ENCODE results near the gene JPT2. TPM values are rescaled to one million over a fixed set of nuclear protein-coding genes. Genes with fewer than 3 reads are reported as not detected.
A peak's percentile ranks its signal among the peaks of the same experiment; 100 is the strongest.

Gene JPT2, protein sequence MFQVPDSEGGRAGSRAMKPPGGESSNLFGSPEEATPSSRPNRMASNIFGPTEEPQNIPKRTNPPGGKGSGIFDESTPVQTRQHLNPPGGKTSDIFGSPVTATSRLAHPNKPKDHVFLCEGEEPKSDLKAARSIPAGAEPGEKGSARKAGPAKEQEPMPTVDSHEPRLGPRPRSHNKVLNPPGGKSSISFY
- polyA plus RNA-seq (2012; ENCODE audit: low read depth, missing spikeins), result 43.7 TPM

DNA sequence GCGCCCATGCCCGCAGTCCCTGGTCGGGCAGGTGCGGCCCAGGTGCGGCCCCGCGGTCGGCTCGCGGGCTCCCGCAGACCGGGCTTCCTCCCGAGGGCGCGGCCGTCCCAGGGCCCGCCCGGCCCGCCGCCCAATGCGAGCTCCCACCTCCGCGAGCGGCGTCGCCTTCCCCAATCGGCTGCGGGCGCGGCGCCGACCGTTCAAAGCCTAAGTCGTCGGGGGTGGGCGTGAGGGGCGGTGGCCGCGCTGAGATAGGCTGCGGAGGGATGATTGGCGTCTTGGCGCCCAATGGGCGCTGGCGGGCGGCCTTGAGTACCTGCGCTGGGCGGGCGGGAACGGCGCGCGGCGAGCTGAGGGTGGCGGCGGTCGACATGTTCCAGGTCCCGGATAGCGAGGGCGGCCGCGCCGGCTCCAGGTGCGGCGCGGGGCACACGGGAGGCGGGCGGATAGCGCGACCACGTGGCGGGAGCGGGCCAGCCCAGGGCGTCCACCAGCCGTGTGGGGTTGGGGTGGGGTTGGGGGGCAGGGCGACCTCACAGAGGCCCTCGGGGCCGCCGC lies at the start of gene JPT2:
TSS of gene JPT2 (plus strand) at position 338 of the 558 bp plus-strand sequence. CDS start at position 372, 34 bp downstream.
- TF ChIP-seq POU2F2 (IDR thresholded peaks at IDR 0.05; ENCODE audit: low read depth, low read length), result no peak
- TF ChIP-seq TAF1 (IDR thresholded peaks at IDR 0.05; ENCODE audit: low read depth, low read length), result 0 out of 2 replicates have a peak, but pooled peaks have one; percentile 43
- FAIRE-seq (peak; percentile 99), DNase-seq (ENCODE audit: insufficient read length, low spot score) (peak; percentile 99)

DNA sequence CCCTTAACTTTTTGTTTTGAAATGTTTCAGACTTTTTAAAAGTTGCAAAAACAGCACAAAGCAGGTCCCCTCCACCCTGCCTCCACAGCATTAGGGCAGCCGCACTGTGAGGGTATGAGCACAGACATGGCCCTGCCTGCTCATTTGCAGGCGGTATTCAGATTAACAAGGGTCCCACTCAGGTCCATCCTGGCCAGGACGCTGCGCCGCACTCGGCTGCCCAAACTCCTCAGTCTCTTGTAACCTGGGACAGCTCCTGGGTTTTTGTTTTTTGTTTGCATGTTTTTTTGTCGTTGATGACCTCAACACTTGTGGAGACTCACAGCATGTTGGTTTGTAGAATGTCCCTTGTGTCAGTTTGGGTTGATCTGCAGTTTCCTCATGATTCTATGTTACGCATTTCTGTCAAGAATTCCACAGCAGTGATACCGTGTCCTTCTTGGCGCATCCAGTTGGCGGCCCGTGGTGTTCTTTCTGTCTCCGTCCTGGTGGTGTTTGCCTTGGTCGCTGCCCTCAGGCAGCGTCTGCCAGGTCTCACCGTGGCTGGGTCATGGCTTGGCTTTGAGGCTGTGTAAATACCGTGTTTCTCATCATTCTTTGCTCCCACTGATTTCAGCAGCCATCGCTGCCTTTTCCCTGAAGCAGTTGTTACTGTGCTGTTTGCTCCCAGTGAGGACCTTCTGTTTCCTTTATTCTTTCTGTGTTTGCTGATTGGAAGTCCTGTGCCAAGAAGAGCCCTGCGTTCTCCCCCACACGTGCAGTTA lies 47.4 kb upstream of the JPT2 start:
- TF ChIP-seq POLR2AphosphoS5 (IDR thresholded peaks at IDR 0.05; ENCODE audit: low read depth, low read length) (no peak), PAX5 (IDR thresholded peaks at IDR 0.05; ENCODE audit: insufficient read depth, low read length, severe bottlenecking) (no peak), POLR2A (IDR thresholded peaks at IDR 0.05; ENCODE audit: low read depth, low read length) (no peak), TAF1 (IDR thresholded peaks at IDR 0.05; ENCODE audit: low read depth, low read length) (no peak), SPI1 (IDR thresholded peaks at IDR 0.05; ENCODE audit: low read depth, low read length) (no peak), POU2F2 (IDR thresholded peaks at IDR 0.05; ENCODE audit: low read depth, low read length) (no peak)
- no peak for FAIRE-seq
- no peak for DNase-seq (ENCODE audit: insufficient read length, low spot score)

- no peak for DNase-seq (ENCODE audit: insufficient read length, low spot score)
- no peak for FAIRE-seq
- TF ChIP-seq TAF1 (IDR thresholded peaks at IDR 0.05; ENCODE audit: low read depth, low read length), result no peak
- TF ChIP-seq POLR2AphosphoS5 (IDR thresholded peaks at IDR 0.05; ENCODE audit: low read depth, low read length), result no peak
- no peak for TF ChIP-seq POLR2A (IDR thresholded peaks at IDR 0.05; ENCODE audit: low read depth, low read length)
- TF ChIP-seq POU2F2 (IDR thresholded peaks at IDR 0.05; ENCODE audit: low read depth, low read length), result no peak
- TF ChIP-seq PAX5 (IDR thresholded peaks at IDR 0.05; ENCODE audit: insufficient read depth, low read length, severe bottlenecking), result no peak
- TF ChIP-seq SPI1 (IDR thresholded peaks at IDR 0.05; ENCODE audit: low read depth, low read length), result no peak
Observed at GRCh38 chr16:1631230-1631629, 46.8 kb upstream of the JPT2 start.

DNA sequence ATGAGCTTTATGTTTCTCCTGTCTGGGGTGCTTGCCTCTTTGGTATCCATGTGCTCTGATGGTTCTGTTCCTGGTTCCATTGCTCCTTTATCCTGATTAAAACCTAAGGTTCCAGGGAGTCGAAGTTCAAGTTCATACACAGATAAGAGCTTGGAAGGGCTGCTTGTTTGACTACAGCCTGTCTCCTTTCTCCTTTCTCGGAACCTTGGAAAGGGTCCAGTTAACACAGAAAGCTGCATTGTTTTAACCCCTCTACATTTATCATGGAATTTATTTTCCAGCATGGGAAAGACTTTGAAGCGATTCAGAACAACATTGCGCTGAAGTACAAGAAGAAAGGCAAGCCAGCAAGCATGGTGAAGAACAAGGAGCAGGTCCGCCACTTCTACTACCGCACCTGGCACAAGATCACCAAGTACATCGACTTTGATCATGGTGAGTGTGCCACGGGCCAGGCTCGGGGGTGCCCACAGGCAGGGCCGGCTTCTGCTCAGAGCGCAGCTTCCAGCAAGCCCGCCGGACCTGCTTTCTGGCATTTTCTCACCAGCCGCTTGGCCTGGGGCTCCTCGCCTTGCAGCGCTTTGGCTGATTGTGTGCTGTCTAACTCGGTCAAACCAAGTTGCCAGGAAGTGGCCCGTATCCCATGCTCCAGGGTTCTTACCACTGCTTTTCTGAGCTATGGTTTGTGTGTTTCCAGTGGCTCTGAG lies 46.0 kb upstream of the JPT2 start:
- no peak for FAIRE-seq
- no peak for TF ChIP-seq PAX5 (IDR thresholded peaks at IDR 0.05; ENCODE audit: insufficient read depth, low read length, severe bottlenecking)
- TF ChIP-seq POU2F2 (IDR thresholded peaks at IDR 0.05; ENCODE audit: low read depth, low read length), result no peak
- TF ChIP-seq POLR2A (IDR thresholded peaks at IDR 0.05; ENCODE audit: low read depth, low read length), result no peak
- TF ChIP-seq POLR2AphosphoS5 (IDR thresholded peaks at IDR 0.05; ENCODE audit: low read depth, low read length), result no peak
- TF ChIP-seq TAF1 (IDR thresholded peaks at IDR 0.05; ENCODE audit: low read depth, low read length), result no peak
- no peak for TF ChIP-seq SPI1 (IDR thresholded peaks at IDR 0.05; ENCODE audit: low read depth, low read length)
- DNase-seq (ENCODE audit: insufficient read length, low spot score), result no peak

GRCh38 chr16:1632638-1632970 lies 45.5 kb upstream of the JPT2 start:
- TF ChIP-seq POLR2AphosphoS5 (IDR thresholded peaks at IDR 0.05; ENCODE audit: low read depth, low read length), result no peak
- no peak for TF ChIP-seq SPI1 (IDR thresholded peaks at IDR 0.05; ENCODE audit: low read depth, low read length)
- TF ChIP-seq POU2F2 (IDR thresholded peaks at IDR 0.05; ENCODE audit: low read depth, low read length), result no peak
- no peak for TF ChIP-seq PAX5 (IDR thresholded peaks at IDR 0.05; ENCODE audit: insufficient read depth, low read length, severe bottlenecking)
- no peak for TF ChIP-seq POLR2A (IDR thresholded peaks at IDR 0.05; ENCODE audit: low read depth, low read length)
- TF ChIP-seq TAF1 (IDR thresholded peaks at IDR 0.05; ENCODE audit: low read depth, low read length), result no peak
- FAIRE-seq, result no peak
- no peak for DNase-seq (ENCODE audit: insufficient read length, low spot score)

DNA sequence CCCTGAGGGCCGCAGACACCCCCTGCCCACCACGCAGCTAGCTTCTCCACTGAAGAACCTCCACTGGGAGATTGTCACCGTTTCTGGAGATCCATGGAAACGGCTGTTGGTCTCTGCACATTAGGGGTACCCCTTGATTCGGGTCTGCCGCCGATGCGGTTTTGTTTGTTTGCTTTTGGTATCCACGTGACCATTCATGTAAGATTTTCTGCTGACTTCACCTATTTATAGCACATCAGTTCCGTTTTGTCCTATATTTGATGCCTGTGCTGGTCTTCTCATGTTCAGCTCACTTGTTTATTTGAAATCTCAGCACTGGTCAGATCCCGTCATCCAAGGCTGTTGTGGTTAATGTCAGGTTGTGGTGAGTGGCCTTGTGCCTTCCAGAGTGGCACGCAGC lies 44.8 kb upstream of the JPT2 start:
- no peak for FAIRE-seq
- TF ChIP-seq PAX5 (IDR thresholded peaks at IDR 0.05; ENCODE audit: insufficient read depth, low read length, severe bottlenecking) (no peak), POU2F2 (IDR thresholded peaks at IDR 0.05; ENCODE audit: low read depth, low read length) (no peak), SPI1 (IDR thresholded peaks at IDR 0.05; ENCODE audit: low read depth, low read length) (no peak), TAF1 (IDR thresholded peaks at IDR 0.05; ENCODE audit: low read depth, low read length) (no peak), POLR2AphosphoS5 (IDR thresholded peaks at IDR 0.05; ENCODE audit: low read depth, low read length) (no peak), POLR2A (IDR thresholded peaks at IDR 0.05; ENCODE audit: low read depth, low read length) (no peak)
- DNase-seq (ENCODE audit: insufficient read length, low spot score), result no peak

DNA sequence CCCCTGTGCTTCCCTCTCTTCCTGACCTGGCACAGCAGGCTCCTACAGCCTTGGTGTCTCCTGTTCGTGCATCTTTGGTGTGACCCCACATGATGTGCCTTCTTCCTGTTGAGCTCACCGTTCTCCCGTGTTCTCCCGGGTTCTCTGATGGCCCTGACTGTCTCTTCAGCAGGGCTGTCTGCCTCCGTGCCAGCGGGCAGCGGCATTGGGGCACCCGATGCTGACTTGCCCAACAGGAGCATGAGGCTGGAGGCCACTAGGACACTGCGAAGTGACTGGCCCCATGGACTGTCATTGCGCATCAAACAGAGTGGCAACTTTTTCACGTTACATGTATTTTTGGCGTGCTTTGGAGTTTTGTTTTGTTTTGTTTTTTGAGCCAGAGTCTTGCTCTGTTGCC lies 43.5 kb upstream of the JPT2 start:
- FAIRE-seq (no peak), DNase-seq (ENCODE audit: insufficient read length, low spot score) (no peak)
- TF ChIP-seq TAF1 (IDR thresholded peaks at IDR 0.05; ENCODE audit: low read depth, low read length) (no peak), POLR2AphosphoS5 (IDR thresholded peaks at IDR 0.05; ENCODE audit: low read depth, low read length) (no peak), PAX5 (IDR thresholded peaks at IDR 0.05; ENCODE audit: insufficient read depth, low read length, severe bottlenecking) (no peak), SPI1 (IDR thresholded peaks at IDR 0.05; ENCODE audit: low read depth, low read length) (no peak), POU2F2 (IDR thresholded peaks at IDR 0.05; ENCODE audit: low read depth, low read length) (no peak), POLR2A (IDR thresholded peaks at IDR 0.05; ENCODE audit: low read depth, low read length) (no peak)

DNA sequence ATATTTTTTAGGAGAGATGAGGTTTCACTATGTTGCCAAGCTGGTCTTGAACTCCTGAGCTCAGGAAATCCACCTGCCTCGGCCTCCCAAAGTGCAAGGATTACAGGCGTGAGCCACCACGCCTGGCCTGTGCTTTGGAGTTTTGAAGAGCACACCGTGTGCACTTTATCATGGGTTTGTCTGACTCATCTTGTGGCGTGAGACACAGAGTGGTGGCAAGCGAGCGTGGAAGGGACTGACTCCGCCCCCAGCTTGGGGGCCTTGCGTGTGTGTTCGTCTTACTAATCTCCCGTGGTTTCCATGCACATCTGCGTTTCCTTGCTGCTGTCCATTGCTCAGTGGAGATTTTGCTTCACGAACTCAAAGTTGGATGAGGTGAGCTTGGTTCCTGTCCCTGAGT lies 43.0 kb upstream of the JPT2 start:
- FAIRE-seq (no peak), DNase-seq (ENCODE audit: insufficient read length, low spot score) (no peak)
- TF ChIP-seq POU2F2 (IDR thresholded peaks at IDR 0.05; ENCODE audit: low read depth, low read length) (no peak), PAX5 (IDR thresholded peaks at IDR 0.05; ENCODE audit: insufficient read depth, low read length, severe bottlenecking) (no peak), POLR2A (IDR thresholded peaks at IDR 0.05; ENCODE audit: low read depth, low read length) (no peak), TAF1 (IDR thresholded peaks at IDR 0.05; ENCODE audit: low read depth, low read length) (no peak), POLR2AphosphoS5 (IDR thresholded peaks at IDR 0.05; ENCODE audit: low read depth, low read length) (no peak)

DNA sequence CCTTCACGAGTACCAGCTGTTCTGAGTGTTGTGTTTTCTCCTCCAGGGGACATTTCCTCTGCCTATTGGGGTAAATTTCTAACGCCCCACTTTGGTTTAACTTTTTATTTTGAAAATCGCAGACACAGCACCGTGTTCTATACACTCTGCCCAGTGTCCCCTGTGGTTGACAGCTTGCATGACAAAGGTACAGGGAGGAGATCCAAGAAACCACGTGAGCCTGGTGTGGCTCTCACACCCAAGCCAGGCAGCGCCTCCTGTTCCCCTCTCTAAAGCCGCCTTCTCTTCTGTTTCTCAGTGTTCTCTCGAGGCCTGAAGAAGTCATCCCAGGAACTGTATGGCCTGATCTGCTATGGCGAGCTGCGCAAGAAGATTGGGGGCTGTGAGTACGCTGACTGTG lies 40.6 kb upstream of the JPT2 start:
- no peak for DNase-seq (ENCODE audit: insufficient read length, low spot score)
- TF ChIP-seq PAX5 (IDR thresholded peaks at IDR 0.05; ENCODE audit: insufficient read depth, low read length, severe bottlenecking) (no peak), POLR2A (IDR thresholded peaks at IDR 0.05; ENCODE audit: low read depth, low read length) (no peak), POU2F2 (IDR thresholded peaks at IDR 0.05; ENCODE audit: low read depth, low read length) (no peak), TAF1 (IDR thresholded peaks at IDR 0.05; ENCODE audit: low read depth, low read length) (no peak)
- FAIRE-seq, result no peak
